Measurements from ENCODE around the gene PLXDC1.

The PLXDC1 gene

GRCh38 chr17:39014044-39014794 is 137.2 kb downstream of the PLXDC1 start:
- DNase-seq (ENCODE audit: low read depth), result no peak
